IPS-20b (cell line): ENCODE results near the gene TTC1.
A peak's percentile ranks its signal among the peaks of the same experiment; 100 is the strongest.

Source experiments
- H3K27ac ChIP-seq: one replicate; pipeline ENCODE4 v1.5.1; 2013; ENCODE audit warnings: low read length
- H3K27me3 ChIP-seq: 2 replicates; pipeline ENCODE4 v1.6.1; 2013; ENCODE audit warnings: mild to moderate bottlenecking, low read length, inconsistent platforms; ENCODE audit not compliant: insufficient read depth
- H3K36me3 ChIP-seq: 2 replicates; pipeline ENCODE4 v1.6.1; 2013; ENCODE audit warnings: low read depth, mild to moderate bottlenecking, inconsistent platforms, low read length, moderate library complexity; ENCODE audit not compliant: insufficient read depth
- H3K4me1 ChIP-seq: 2 replicates; pipeline ENCODE4 v1.6.1; 2013; ENCODE audit warnings: mild to moderate bottlenecking, control low read depth, inconsistent platforms, low read length, moderate library complexity; ENCODE audit not compliant: insufficient read depth
- H3K4me3 ChIP-seq: 2 replicates; pipeline ENCODE4 v1.5.1; 2013; ENCODE audit warnings: mild to moderate bottlenecking, low read length, inconsistent platforms
- H3K9ac ChIP-seq: 2 replicates; pipeline ENCODE4 v1.6.1; 2013; ENCODE audit warnings: low read depth, mild to moderate bottlenecking, inconsistent platforms, low read length, moderate library complexity
- H3K9me3 ChIP-seq: 2 replicates; pipeline ENCODE4 v1.6.1; 2013; ENCODE audit warnings: mild to moderate bottlenecking, low read depth, low read length, inconsistent platforms; ENCODE audit not compliant: insufficient read depth

The TTC1 gene

GRCh38 chr5:160071916-160072315 lies 63.0 kb downstream of the TTC1 start:
- Histone ChIP-seq H3K4me1 (no peaks in the 10 kb centered on the region; the same call in 1 of the 2 replicates), H3K4me3 (no peak overlapping the region), H3K27me3 (no peaks in the 10 kb centered on the region), H3K9ac (no peak overlapping the region), H3K27ac (no peak overlapping the region), H3K9me3 (no peaks in the 10 kb centered on the region), H3K36me3 (peaks cover 7% of the 10 kb centered on the region)

GRCh38 chr5:160075073-160075472 lies 66.1 kb downstream of the TTC1 start:
- no peak overlapping the region for H3K27ac ChIP-seq
- no peaks in the 10 kb centered on the region for H3K27me3 ChIP-seq
- peaks cover 33% of the 10 kb centered on the region for H3K36me3 ChIP-seq
- no peak overlapping the region; the same call in 1 of the 2 replicates for H3K9ac ChIP-seq
- H3K4me3 ChIP-seq = no peak overlapping the region
- H3K4me1 ChIP-seq = no peaks in the 10 kb centered on the region
- H3K9me3 ChIP-seq = no peaks in the 10 kb centered on the region

- no peak overlapping the region for H3K4me3 ChIP-seq
- H3K27ac ChIP-seq = no peak overlapping the region
- H3K9me3 ChIP-seq = no peaks in the 10 kb centered on the region
- H3K27me3 ChIP-seq = no peaks in the 10 kb centered on the region
- H3K36me3 ChIP-seq = peaks cover 33% of the 10 kb centered on the region
- H3K9ac ChIP-seq = no peak overlapping the region
- H3K4me1 ChIP-seq = peaks cover 7% of the 10 kb centered on the region; the same call in 1 of the 2 replicates
These were observed 68.1 kb downstream of the TTC1 start for GRCh38 chr5:160076997-160077396.

- H3K36me3 ChIP-seq = peaks cover 33% of the 10 kb centered on the region
- H3K4me3 ChIP-seq = no peak overlapping the region
- peaks cover 14% of the 10 kb centered on the region for H3K4me1 ChIP-seq
- no peak overlapping the region for H3K27ac ChIP-seq
- H3K9ac ChIP-seq = no peak overlapping the region
- no peaks in the 10 kb centered on the region for H3K27me3 ChIP-seq
- no peaks in the 10 kb centered on the region for H3K9me3 ChIP-seq
These were observed 70.8 kb downstream of the TTC1 start for GRCh38 chr5:160079753-160080152.

GRCh38 chr5:160081495-160081894 lies 72.6 kb downstream of the TTC1 start:
- H3K27me3 ChIP-seq = no peaks in the 10 kb centered on the region
- no peak overlapping the region for H3K4me3 ChIP-seq
- peaks cover 32% of the 10 kb centered on the region for H3K36me3 ChIP-seq
- H3K27ac ChIP-seq = no peak overlapping the region
- H3K9ac ChIP-seq = no peak overlapping the region; the same call in 1 of the 2 replicates
- H3K4me1 ChIP-seq = peaks cover 14% of the 10 kb centered on the region
- H3K9me3 ChIP-seq = no peaks in the 10 kb centered on the region

GRCh38 chr5:160082614-160083500 lies 73.9 kb downstream of the TTC1 start:
- H3K27ac ChIP-seq = peak overlapping the region; percentile 25
- H3K4me1 ChIP-seq = peaks cover 14% of the 10 kb centered on the region
- peaks cover 21% of the 10 kb centered on the region for H3K36me3 ChIP-seq
- H3K9ac ChIP-seq = peak overlapping the region; percentile 23; the same call in 1 of the 2 replicates
- no peaks in the 10 kb centered on the region for H3K9me3 ChIP-seq
- H3K27me3 ChIP-seq = no peaks in the 10 kb centered on the region
- no peak overlapping the region for H3K4me3 ChIP-seq

- Histone ChIP-seq H3K4me3 (no peak overlapping the region), H3K4me1 (peaks cover 14% of the 10 kb centered on the region), H3K27ac (no peak overlapping the region), H3K27me3 (no peaks in the 10 kb centered on the region), H3K9me3 (no peaks in the 10 kb centered on the region), H3K36me3 (peaks cover 15% of the 10 kb centered on the region), H3K9ac (no peak overlapping the region)
These were observed 74.6 kb downstream of the TTC1 start for GRCh38 chr5:160083501-160083900.

GRCh38 chr5:160084144-160084543 lies 75.2 kb downstream of the TTC1 start:
- H3K4me3 ChIP-seq = no peak overlapping the region
- H3K4me1 ChIP-seq = peaks cover 14% of the 10 kb centered on the region
- no peaks in the 10 kb centered on the region for H3K27me3 ChIP-seq
- peaks cover 8% of the 10 kb centered on the region for H3K36me3 ChIP-seq
- no peak overlapping the region for H3K9ac ChIP-seq
- no peaks in the 10 kb centered on the region for H3K9me3 ChIP-seq
- no peak overlapping the region for H3K27ac ChIP-seq

GRCh38 chr5:160087199-160087598 lies 78.3 kb downstream of the TTC1 start:
- H3K36me3 ChIP-seq = peaks cover 15% of the 10 kb centered on the region
- H3K4me1 ChIP-seq = peaks cover 8% of the 10 kb centered on the region
- no peaks in the 10 kb centered on the region for H3K27me3 ChIP-seq
- H3K27ac ChIP-seq = no peak overlapping the region
- H3K4me3 ChIP-seq = no peak overlapping the region
- no peak overlapping the region for H3K9ac ChIP-seq
- no peaks in the 10 kb centered on the region for H3K9me3 ChIP-seq

- Histone ChIP-seq H3K4me3 (no peak overlapping the region), H3K4me1 (no peaks in the 10 kb centered on the region), H3K9me3 (no peaks in the 10 kb centered on the region), H3K27ac (no peak overlapping the region), H3K9ac (no peak overlapping the region), H3K27me3 (no peaks in the 10 kb centered on the region), H3K36me3 (peaks cover 31% of the 10 kb centered on the region)
These were observed 79.9 kb downstream of the TTC1 start for GRCh38 chr5:160088805-160089204.

GRCh38 chr5:160089531-160089930 lies 80.6 kb downstream of the TTC1 start:
- peaks cover 38% of the 10 kb centered on the region for H3K36me3 ChIP-seq
- H3K4me1 ChIP-seq = no peaks in the 10 kb centered on the region
- no peak overlapping the region for H3K4me3 ChIP-seq
- no peak overlapping the region for H3K27ac ChIP-seq
- no peaks in the 10 kb centered on the region for H3K27me3 ChIP-seq
- H3K9me3 ChIP-seq = no peaks in the 10 kb centered on the region
- H3K9ac ChIP-seq = no peak overlapping the region

- Histone ChIP-seq H3K4me1 (no peaks in the 10 kb centered on the region), H3K4me3 (no peak overlapping the region), H3K27me3 (no peaks in the 10 kb centered on the region), H3K36me3 (peaks cover 39% of the 10 kb centered on the region), H3K27ac (no peak overlapping the region), H3K9ac (no peak overlapping the region), H3K9me3 (no peaks in the 10 kb centered on the region)
These were observed 81.1 kb downstream of the TTC1 start for GRCh38 chr5:160090059-160090458.
